RWPE2 (cell line): ENCODE data around the gene PCDHGA11.
A peak's percentile ranks its signal among the peaks of the same experiment; 100 is the strongest.
"Not testable (repeated sequence)": the region's sequence is repeated elsewhere in the genome, so short reads cannot be mapped to it uniquely, and the experiment has no call there.

ENCODE experiments used
- ATAC-seq: fragments of 200-7000 bp; cut with Tn5 transposase; 3 replicates; pipeline ENCODE4 v1.9.1; 2021; ENCODE audit warnings: low read depth
- DNase-seq: peaks from one replicate; pipeline ENCODE4 v3.0.0-alpha.2; 2020; ENCODE audit warnings: low spot score
- H3K27ac ChIP-seq: fragments of 450-650 bp; 2 replicates; pipeline ENCODE4 v1.5.1; 2017; ENCODE audit warnings: mild to moderate bottlenecking; ENCODE audit not compliant: poor library complexity, severe bottlenecking
- H3K27me3 ChIP-seq: fragments of 250-450 bp; sonication (Bioruptor Pico); 2 replicates; pipeline ENCODE4 v1.5.1; 2021; ENCODE audit warnings: mild to moderate bottlenecking, moderate library complexity; ENCODE audit not compliant: insufficient read depth, poor library complexity, severe bottlenecking
- H3K36me3 ChIP-seq: fragments of 250-450 bp; sonication (Bioruptor Pico); 2 replicates; pipeline ENCODE4 v1.5.1; 2020; ENCODE audit warnings: low read depth, mild to moderate bottlenecking, moderate library complexity
- H3K4me1 ChIP-seq: fragments of 250-450 bp; sonication (Bioruptor Pico); 2 replicates; pipeline ENCODE4 v1.5.1; 2021; ENCODE audit warnings: mild to moderate bottlenecking, moderate library complexity; ENCODE audit not compliant: insufficient read depth, poor library complexity, severe bottlenecking
- H3K4me3 ChIP-seq: fragments of 250-450 bp; sonication (Bioruptor Pico); 2 replicates; pipeline ENCODE4 v1.5.1; 2021; ENCODE audit warnings: mild to moderate bottlenecking, moderate library complexity; ENCODE audit not compliant: severe bottlenecking
- H3K9me3 ChIP-seq: fragments of 250-450 bp; sonication (Bioruptor Pico); 2 replicates; pipeline ENCODE4 v1.5.1; 2021; ENCODE audit warnings: mild to moderate bottlenecking, moderate library complexity; ENCODE audit not compliant: severe bottlenecking
- CTCF ChIP-seq: fragments of 450-650 bp; IDR thresholded peaks from one replicate; pipeline ENCODE4 v1.5.1; 2017; ENCODE audit warnings: mild to moderate bottlenecking, moderate library complexity; ENCODE audit not compliant: poor library complexity, severe bottlenecking

The PCDHGA11 gene

DNA sequence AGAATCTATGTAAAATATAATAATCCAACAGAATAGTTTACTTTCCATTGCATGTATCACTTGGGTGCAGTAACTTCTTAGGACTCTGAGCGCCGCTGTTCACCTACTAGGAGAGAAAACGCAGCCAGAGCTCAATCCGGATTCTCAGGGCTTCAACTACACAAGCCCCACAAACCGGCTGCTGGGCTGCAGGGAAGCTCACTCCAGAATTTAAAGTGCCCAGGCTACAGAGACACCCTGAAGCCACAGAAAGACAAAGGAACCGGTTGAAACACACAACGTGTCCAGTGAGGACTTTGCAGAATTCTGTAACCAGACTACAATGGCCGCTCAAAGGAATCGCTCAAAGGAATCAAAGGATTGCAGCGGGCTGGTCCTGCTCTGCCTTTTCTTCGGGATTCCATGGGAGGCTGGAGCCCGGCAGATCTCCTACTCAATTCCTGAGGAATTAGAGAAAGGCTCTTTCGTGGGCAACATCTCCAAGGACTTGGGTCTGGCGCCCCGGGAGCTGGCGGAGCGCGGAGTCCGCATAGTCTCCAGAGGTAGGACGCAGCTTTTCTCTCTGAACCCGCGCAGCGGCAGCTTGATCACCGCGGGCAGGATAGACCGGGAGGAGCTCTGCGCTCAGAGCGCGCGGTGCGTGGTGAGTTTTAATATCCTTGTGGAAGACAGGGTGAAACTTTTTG is 7.9 kb upstream of the PCDHGA11 start, which contains the start of gene PCDHGA10:
TSS of gene PCDHGA10 (plus strand) at position 134 of the 686 bp plus-strand sequence. CDS start at position 323, 189 bp downstream.
- no peaks in the 10 kb centered on the region for H3K4me1 ChIP-seq
- H3K36me3 ChIP-seq, result 0 out of 2 replicates have a peak, but pooled peaks cover 5% of the 10 kb centered on the region
- ATAC-seq, result no peak; the same call in 2 of the 3 replicates
- H3K4me3 ChIP-seq, result no peak within 1 kb of the TSS
- no peak within 1 kb of the TSS for H3K27ac ChIP-seq
- H3K27me3 ChIP-seq, result no peaks in the 10 kb centered on the region
- no peak for DNase-seq
- peak; percentile 54 for TF ChIP-seq CTCF
- peaks cover 28% of the 10 kb centered on the region for H3K9me3 ChIP-seq

DNA sequence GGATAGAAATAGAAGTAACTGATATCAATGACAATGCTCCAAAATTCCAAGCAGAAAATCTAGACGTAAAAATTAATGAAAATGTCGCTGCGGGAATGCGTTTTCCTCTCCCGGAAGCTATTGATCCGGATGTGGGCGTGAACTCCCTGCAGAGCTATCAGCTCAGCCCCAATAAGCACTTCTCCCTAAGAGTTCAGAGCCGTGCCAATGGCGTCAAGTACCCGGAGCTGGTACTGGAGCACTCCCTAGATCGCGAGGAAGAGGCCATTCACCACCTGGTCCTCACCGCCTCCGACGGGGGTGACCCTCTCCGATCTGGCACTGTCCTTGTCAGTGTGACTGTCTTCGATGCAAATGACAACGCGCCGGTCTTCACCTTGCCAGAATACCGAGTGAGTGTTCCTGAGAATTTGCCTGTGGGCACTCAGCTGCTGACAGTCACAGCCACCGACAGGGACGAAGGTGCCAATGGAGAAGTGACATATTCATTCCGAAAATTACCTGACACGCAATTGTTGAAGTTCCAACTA is 7.2 kb upstream of the PCDHGA11 start:
- TF ChIP-seq CTCF, result no peak
- H3K9me3 ChIP-seq, result peaks cover 27% of the 10 kb centered on the region
- DNase-seq (no peak), ATAC-seq (no peak)
- H3K27ac ChIP-seq, result no peak overlapping the region
- H3K4me3 ChIP-seq, result no peak overlapping the region
- H3K36me3 ChIP-seq, result 0 out of 2 replicates have a peak, but pooled peaks cover 5% of the 10 kb centered on the region
- no peaks in the 10 kb centered on the region for H3K4me1 ChIP-seq
- no peaks in the 10 kb centered on the region for H3K27me3 ChIP-seq

GRCh38 chr5:141414548-141415274 is 6.1 kb upstream of the PCDHGA11 start:
- peaks cover 30% of the 10 kb centered on the region for H3K9me3 ChIP-seq
- H3K27me3 ChIP-seq, H3K4me3 ChIP-seq, H3K27ac ChIP-seq, H3K4me1 ChIP-seq, H3K36me3 ChIP-seq, DNase-seq, ATAC-seq: not testable (repeated sequence)

DNA sequence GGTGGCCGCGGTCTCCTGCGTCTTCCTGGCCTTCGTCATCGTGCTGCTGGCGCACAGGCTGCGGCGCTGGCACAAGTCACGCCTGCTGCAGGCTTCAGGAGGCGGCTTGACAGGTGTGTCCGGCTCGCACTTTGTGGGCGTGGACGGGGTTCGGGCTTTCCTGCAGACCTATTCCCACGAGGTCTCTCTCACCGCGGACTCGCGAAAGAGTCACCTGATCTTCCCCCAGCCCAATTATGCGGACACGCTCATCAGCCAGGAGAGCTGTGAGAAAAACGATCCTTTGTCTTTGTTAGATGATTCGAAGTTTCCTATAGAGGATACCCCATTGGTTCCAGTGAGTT is 5.6 kb upstream of the PCDHGA11 start:
- DNase-seq, H3K27me3 ChIP-seq, ATAC-seq, H3K4me3 ChIP-seq, H3K27ac ChIP-seq, H3K4me1 ChIP-seq, H3K36me3 ChIP-seq: not testable (repeated sequence)
- peaks cover 35% of the 10 kb centered on the region for H3K9me3 ChIP-seq

DNA sequence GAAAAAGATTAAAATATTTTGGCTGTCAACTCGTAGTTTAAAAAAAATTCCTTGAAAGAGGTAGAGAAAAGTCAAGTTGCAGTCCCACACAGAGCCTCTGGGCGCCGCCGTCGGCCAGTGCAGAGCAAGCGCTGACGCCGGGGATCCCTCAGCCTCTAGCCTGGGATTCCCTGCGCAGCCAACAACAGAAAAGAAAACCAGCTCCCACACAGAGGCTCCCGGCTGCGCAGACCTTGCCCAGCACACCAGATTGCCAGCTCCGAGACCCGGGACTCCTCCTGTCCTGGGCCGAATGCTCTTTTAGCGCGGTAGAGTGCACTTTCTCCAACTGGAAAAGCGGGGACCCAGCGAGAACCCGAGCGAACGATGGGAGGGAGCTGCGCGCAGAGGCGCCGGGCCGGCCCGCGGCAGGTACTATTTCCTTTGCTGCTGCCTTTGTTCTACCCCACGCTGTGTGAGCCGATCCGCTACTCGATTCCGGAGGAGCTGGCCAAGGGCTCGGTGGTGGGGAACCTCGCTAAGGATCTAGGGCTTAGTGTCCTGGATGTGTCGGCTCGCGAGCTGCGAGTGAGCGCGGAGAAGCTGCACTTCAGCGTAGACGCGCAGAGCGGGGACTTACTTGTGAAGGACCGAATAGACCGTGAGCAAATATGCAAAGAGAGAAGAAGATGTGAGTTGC is 3.2 kb upstream of the PCDHGA11 start, which contains the start of gene PCDHGB7:
TSS of gene PCDHGB7 (plus strand) at position 184 of the 679 bp plus-strand sequence. CDS start at position 367, 183 bp downstream.
- H3K9me3 ChIP-seq, result peaks cover 56% of the 10 kb centered on the region
- H3K4me1 ChIP-seq, DNase-seq, H3K36me3 ChIP-seq, H3K27ac ChIP-seq, H3K27me3 ChIP-seq: not testable (repeated sequence)
- TF ChIP-seq CTCF, result peak; percentile 77
- peak within 1 kb of the TSS; percentile 17 for H3K4me3 ChIP-seq
- peak; percentile 92 for ATAC-seq
